ENCODE results near the gene TCF4.
"Not testable (repeated sequence)": the region's sequence is repeated elsewhere in the genome, so short reads cannot be mapped to it uniquely, and the experiment has no call there.

The TCF4 gene

DNA sequence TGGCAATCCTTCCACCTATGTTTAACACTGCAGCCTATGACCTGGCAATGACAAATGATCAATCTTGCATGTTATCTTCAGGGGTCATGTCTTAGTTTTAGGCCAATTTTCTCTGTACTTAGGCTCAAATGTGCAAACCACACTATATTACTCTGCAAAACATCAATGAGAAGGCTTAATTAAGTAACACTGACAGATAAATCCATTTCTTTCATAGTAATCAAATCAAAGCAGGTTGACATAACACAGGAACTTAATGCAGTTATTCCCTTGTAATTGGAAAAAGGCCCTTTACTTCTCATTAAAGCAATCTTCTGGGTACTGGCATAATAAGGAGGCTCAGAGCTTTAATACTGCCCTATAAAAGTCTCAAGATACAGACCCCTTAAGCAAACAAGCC lies 114.4 kb downstream of the TCF4 start:
- Histone ChIP-seq H3K27me3 (replicated peaks in 2 of 5; ENCODE audit: control insufficient read depth in 4 of 5, insufficient read depth in 5 of 5, low read length in 4 of 5) (no peaks in the 10 kb centered on the region), H3K4me3 (ENCODE audit: control insufficient read depth in 1 of 7, extremely low read depth in 1 of 7, insufficient read depth in 4 of 7, low read depth in 2 of 7, low read length in 6 of 7) (no peak overlapping the region), H3K4me1 (ENCODE audit: control extremely low read depth in 1 of 4, control insufficient read depth in 4 of 4, insufficient read depth in 4 of 4, low read length in 3 of 4) (peaks cover 6 to 19% (median 11%) of the 10 kb centered on the region in 4 experiments), H3K36me3 (ENCODE audit: control insufficient read depth in 4 of 4, insufficient read depth in 4 of 4, low read length in 3 of 4) (no peaks in the 10 kb centered on the region), H3K27ac (ENCODE audit: insufficient read depth in 1 of 2, low read depth in 1 of 2, low read length in 2 of 2, poor library complexity in 1 of 2, severe bottlenecking in 2 of 2) (no peak overlapping the region), H3K9me3 (ENCODE audit: control extremely low read depth in 1 of 5, control insufficient read depth in 4 of 5, insufficient read depth in 2 of 5, low read depth in 1 of 5, low read length in 4 of 5) (no peaks in the 10 kb centered on the region)
- DNase-seq = no peak
- ChIA-PET CTCF (no interaction called here), POLR2A (no interaction called here)

DNA sequence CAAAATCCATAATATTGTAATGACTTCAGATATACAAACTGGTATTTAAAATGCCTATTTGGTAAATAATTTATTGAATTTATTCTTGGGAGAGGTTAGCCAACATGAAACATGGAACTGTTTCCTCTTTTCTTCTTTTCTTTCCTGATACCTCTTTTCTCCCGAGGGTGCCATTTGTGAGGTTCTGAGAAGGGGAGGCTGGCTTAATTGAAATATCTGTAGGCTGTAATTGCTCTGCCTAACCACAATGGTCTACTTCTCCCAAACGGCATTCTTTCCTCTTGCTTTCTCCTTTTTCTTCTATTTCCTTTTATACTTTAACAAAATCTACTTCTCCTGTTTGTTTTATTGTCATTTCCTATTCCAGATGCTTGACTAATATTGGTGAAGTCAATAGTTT lies 114.9 kb downstream of the TCF4 start:
- H3K4me3 ChIP-seq (ENCODE audit: control insufficient read depth in 1 of 7, extremely low read depth in 1 of 7, insufficient read depth in 4 of 7, low read depth in 2 of 7, low read length in 6 of 7) = no peak overlapping the region
- WGBS (ENCODE audit: insufficient coverage) = no CpG with 5 or more reads among the region's 2 CpGs
- no peaks in the 10 kb centered on the region for H3K27me3 ChIP-seq (replicated peaks in 2 of 5; ENCODE audit: control insufficient read depth in 4 of 5, insufficient read depth in 5 of 5, low read length in 4 of 5)
- H3K36me3 ChIP-seq (ENCODE audit: control insufficient read depth in 4 of 4, insufficient read depth in 4 of 4, low read length in 3 of 4) = no peaks in the 10 kb centered on the region
- ChIA-PET POLR2A (no interaction called here), CTCF (no interaction called here)
- DNase-seq = no peak
- H3K27ac ChIP-seq (ENCODE audit: insufficient read depth in 1 of 2, low read depth in 1 of 2, low read length in 2 of 2, poor library complexity in 1 of 2, severe bottlenecking in 2 of 2) = no peak overlapping the region
- no peaks in the 10 kb centered on the region for H3K9me3 ChIP-seq (ENCODE audit: control extremely low read depth in 1 of 5, control insufficient read depth in 4 of 5, insufficient read depth in 2 of 5, low read depth in 1 of 5, low read length in 4 of 5)
- peaks cover 6 to 15% (median 9%) of the 10 kb centered on the region in 4 experiments for H3K4me1 ChIP-seq (ENCODE audit: control extremely low read depth in 1 of 4, control insufficient read depth in 4 of 4, insufficient read depth in 4 of 4, low read length in 3 of 4)

DNA sequence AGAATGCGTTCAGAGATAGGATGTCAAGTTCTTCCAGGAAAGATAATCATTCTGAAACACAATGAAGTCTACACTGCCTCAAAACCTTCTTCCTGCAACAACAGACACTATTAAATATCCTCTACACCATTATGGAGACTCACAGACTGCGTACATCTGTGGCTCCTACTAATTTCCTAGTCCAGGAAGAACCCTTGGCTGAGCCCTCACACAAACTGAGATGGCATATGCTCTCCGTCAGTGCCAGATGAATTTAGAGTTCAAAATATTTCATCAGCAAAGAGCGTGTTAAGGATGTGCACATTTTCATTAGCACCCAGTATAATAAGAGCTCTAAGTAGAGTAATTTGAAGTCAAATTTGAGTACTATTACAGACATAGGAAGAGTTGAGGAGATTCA lies 117.2 kb downstream of the TCF4 start:
- Histone ChIP-seq H3K27me3 (replicated peaks in 2 of 5; ENCODE audit: control insufficient read depth in 4 of 5, insufficient read depth in 5 of 5, low read length in 4 of 5) (no peaks in the 10 kb centered on the region), H3K36me3 (ENCODE audit: control insufficient read depth in 4 of 4, insufficient read depth in 4 of 4, low read length in 3 of 4) (no peaks in the 10 kb centered on the region), H3K4me3 (ENCODE audit: control insufficient read depth in 1 of 7, extremely low read depth in 1 of 7, insufficient read depth in 4 of 7, low read depth in 2 of 7, low read length in 6 of 7) (no peak overlapping the region), H3K9me3 (ENCODE audit: control extremely low read depth in 1 of 5, control insufficient read depth in 4 of 5, insufficient read depth in 2 of 5, low read depth in 1 of 5, low read length in 4 of 5) (no peaks in the 10 kb centered on the region), H3K4me1 (ENCODE audit: control extremely low read depth in 1 of 4, control insufficient read depth in 4 of 4, insufficient read depth in 4 of 4, low read length in 3 of 4) (peaks cover 0 to 1% (median 0%) of the 10 kb centered on the region in 4 experiments), H3K27ac (ENCODE audit: insufficient read depth in 1 of 2, low read depth in 1 of 2, low read length in 2 of 2, poor library complexity in 1 of 2, severe bottlenecking in 2 of 2) (no peak overlapping the region)
- no peak for DNase-seq
- WGBS (ENCODE audit: insufficient coverage) = 88% methylated on average over 3 of the region's 4 CpGs
- POLR2A ChIA-PET = no interaction called here
- CTCF ChIA-PET = no interaction called here

DNA sequence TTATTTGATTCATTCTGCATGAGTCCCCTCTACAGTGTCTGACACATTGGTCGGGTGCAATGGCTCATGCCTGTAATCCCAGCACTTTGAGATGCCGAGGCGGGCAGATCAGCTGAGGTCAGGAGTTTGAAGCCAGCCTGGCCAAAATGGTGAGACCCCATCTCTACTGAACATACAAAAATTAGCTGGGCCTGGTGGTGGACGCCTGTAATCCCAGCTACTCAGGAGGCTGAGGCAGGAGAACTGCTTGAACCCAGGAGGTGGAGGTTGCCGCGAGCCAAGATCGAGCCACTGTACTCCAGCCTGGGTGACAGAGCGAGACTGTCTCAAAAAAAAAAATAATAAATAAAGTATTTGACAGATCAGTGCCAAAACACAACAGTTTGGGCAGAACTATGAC lies 118.9 kb downstream of the TCF4 start:
- H3K27me3 ChIP-seq (replicated peaks in 2 of 5; ENCODE audit: control insufficient read depth in 4 of 5, insufficient read depth in 5 of 5, low read length in 4 of 5); POLR2A ChIA-PET; H3K4me3 ChIP-seq (ENCODE audit: control insufficient read depth in 1 of 7, extremely low read depth in 1 of 7, insufficient read depth in 4 of 7, low read depth in 2 of 7, low read length in 6 of 7); H3K27ac ChIP-seq (ENCODE audit: insufficient read depth in 1 of 2, low read depth in 1 of 2, low read length in 2 of 2, poor library complexity in 1 of 2, severe bottlenecking in 2 of 2); H3K36me3 ChIP-seq (ENCODE audit: control insufficient read depth in 4 of 4, insufficient read depth in 4 of 4, low read length in 3 of 4); H3K9me3 ChIP-seq (ENCODE audit: control extremely low read depth in 1 of 5, control insufficient read depth in 4 of 5, insufficient read depth in 2 of 5, low read depth in 1 of 5, low read length in 4 of 5); DNase-seq: not testable (repeated sequence)
- WGBS (ENCODE audit: insufficient coverage) = 100% methylated on average over 1 of the region's 8 CpGs
- CTCF ChIA-PET = interaction anchor here (0.6 to 2.2 kb wide), 3 partner anchors 11 to 20 kb away, joined by 3 to 6 read pairs (median 4); no protein-coding TSS in a partner anchor
- peaks cover 2 to 14% (median 6%) of the 10 kb centered on the region in 4 experiments for H3K4me1 ChIP-seq (ENCODE audit: control extremely low read depth in 1 of 4, control insufficient read depth in 4 of 4, insufficient read depth in 4 of 4, low read length in 3 of 4)

DNA sequence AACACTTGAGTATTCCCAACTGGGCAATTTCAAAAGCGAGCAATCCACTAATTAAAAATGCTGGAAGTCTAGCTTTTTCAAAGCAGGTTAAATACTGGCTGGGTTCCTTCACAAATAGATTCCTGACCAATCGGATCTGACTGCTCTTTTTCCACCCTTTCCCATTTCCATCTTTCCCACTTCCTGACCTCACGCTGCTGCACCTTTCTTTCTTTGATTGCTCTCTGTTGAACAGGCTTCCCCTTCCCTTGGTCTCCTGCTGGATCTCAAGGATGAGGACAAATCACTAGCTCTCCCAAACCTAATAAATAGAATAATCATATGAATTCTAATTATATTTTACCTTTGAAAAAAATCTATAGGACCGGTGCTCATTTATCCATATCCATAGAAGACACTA lies 121.2 kb downstream of the TCF4 start:
- no peaks in the 10 kb centered on the region for H3K9me3 ChIP-seq (ENCODE audit: control extremely low read depth in 1 of 5, control insufficient read depth in 4 of 5, insufficient read depth in 2 of 5, low read depth in 1 of 5, low read length in 4 of 5)
- 100% methylated on average over 2 of the region's 4 CpGs for WGBS (ENCODE audit: insufficient coverage)
- POLR2A ChIA-PET = no interaction called here

DNA sequence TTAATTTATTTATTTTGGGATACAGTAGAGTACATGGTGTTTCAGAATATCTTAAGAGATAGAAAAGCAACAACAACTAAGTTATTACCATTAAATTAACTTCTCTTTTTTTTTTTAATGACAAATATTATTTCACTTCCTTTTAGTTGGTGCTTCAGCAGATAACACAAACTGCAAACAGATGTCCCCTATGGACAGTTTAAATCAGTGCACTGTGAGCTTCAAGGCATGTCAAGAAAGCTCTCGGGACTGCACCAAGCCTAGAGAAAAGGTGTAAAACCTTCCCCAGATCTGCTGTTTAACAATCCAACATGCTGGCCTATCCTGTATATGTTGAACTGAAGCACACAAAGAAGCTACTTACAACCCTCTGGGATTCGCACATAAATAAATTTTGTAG lies 122.7 kb downstream of the TCF4 start:
- peaks cover 2 to 14% (median 6%) of the 10 kb centered on the region in 4 experiments for H3K4me1 ChIP-seq (ENCODE audit: control extremely low read depth in 1 of 4, control insufficient read depth in 4 of 4, insufficient read depth in 4 of 4, low read length in 3 of 4)
- H3K36me3 ChIP-seq (ENCODE audit: control insufficient read depth in 4 of 4, insufficient read depth in 4 of 4, low read length in 3 of 4) = peaks cover 3 to 14% (median 7%) of the 10 kb centered on the region in 4 experiments
- no peaks in the 10 kb centered on the region for H3K27me3 ChIP-seq (replicated peaks in 2 of 5; ENCODE audit: control insufficient read depth in 4 of 5, insufficient read depth in 5 of 5, low read length in 4 of 5)
- H3K9me3 ChIP-seq (ENCODE audit: control extremely low read depth in 1 of 5, control insufficient read depth in 4 of 5, insufficient read depth in 2 of 5, low read depth in 1 of 5, low read length in 4 of 5) = no peaks in the 10 kb centered on the region
- ChIA-PET CTCF (interaction anchor here (1.1 to 1.5 kb wide), 2 partner anchors 32 to 50 kb away, joined by 3 read pairs; no protein-coding TSS in a partner anchor), POLR2A (no interaction called here)
- WGBS (ENCODE audit: insufficient coverage) = 100% methylated on average over 1 of the region's 2 CpGs
- DNase-seq = peak in 2 of 3 donors; percentile 80 to 89
- H3K4me3 ChIP-seq (ENCODE audit: control insufficient read depth in 1 of 7, extremely low read depth in 1 of 7, insufficient read depth in 4 of 7, low read depth in 2 of 7, low read length in 6 of 7) = no peak overlapping the region
- H3K27ac ChIP-seq (ENCODE audit: insufficient read depth in 1 of 2, low read depth in 1 of 2, low read length in 2 of 2, poor library complexity in 1 of 2, severe bottlenecking in 2 of 2) = no peak overlapping the region

More for the DNA sequence above, 121.2 kb downstream of the TCF4 start:
- H3K4me3 ChIP-seq (ENCODE audit: control insufficient read depth in 1 of 7, extremely low read depth in 1 of 7, insufficient read depth in 4 of 7, low read depth in 2 of 7, low read length in 6 of 7) = no peak overlapping the region
- CTCF ChIA-PET = no interaction called here
- no peak overlapping the region for H3K27ac ChIP-seq (ENCODE audit: insufficient read depth in 1 of 2, low read depth in 1 of 2, low read length in 2 of 2, poor library complexity in 1 of 2, severe bottlenecking in 2 of 2)
- peaks cover 0 to 9% (median 4%) of the 10 kb centered on the region in 4 experiments for H3K36me3 ChIP-seq (ENCODE audit: control insufficient read depth in 4 of 4, insufficient read depth in 4 of 4, low read length in 3 of 4)
- H3K4me1 ChIP-seq (ENCODE audit: control extremely low read depth in 1 of 4, control insufficient read depth in 4 of 4, insufficient read depth in 4 of 4, low read length in 3 of 4) = peaks cover 2 to 14% (median 6%) of the 10 kb centered on the region in 4 experiments
- no peaks in the 10 kb centered on the region for H3K27me3 ChIP-seq (replicated peaks in 2 of 5; ENCODE audit: control insufficient read depth in 4 of 5, insufficient read depth in 5 of 5, low read length in 4 of 5)
- DNase-seq = no peak

DNA sequence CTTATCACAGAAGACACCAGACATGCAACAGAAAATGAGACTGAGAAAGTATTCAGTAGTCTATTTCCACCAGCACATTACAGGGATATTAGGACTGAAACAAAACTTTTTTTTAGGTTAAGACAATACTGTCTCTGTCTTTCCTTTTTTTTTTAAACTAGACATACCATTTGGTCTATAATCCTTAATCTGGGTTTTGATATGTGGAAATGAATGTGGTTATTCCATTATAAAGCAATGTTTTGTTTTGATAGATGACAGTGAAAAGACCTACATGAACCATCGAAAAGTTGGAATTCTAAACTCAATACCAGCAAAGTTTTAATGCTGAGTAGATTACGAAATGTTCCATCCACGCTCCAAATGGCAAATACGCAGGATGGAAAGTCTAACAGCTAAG lies 123.4 kb downstream of the TCF4 start:
- Histone ChIP-seq H3K4me3 (ENCODE audit: control insufficient read depth in 1 of 7, extremely low read depth in 1 of 7, insufficient read depth in 4 of 7, low read depth in 2 of 7, low read length in 6 of 7) (no peak overlapping the region), H3K27me3 (replicated peaks in 2 of 5; ENCODE audit: control insufficient read depth in 4 of 5, insufficient read depth in 5 of 5, low read length in 4 of 5) (no peaks in the 10 kb centered on the region), H3K9me3 (ENCODE audit: control extremely low read depth in 1 of 5, control insufficient read depth in 4 of 5, insufficient read depth in 2 of 5, low read depth in 1 of 5, low read length in 4 of 5) (no peaks in the 10 kb centered on the region), H3K4me1 (ENCODE audit: control extremely low read depth in 1 of 4, control insufficient read depth in 4 of 4, insufficient read depth in 4 of 4, low read length in 3 of 4) (peaks cover 2 to 14% (median 6%) of the 10 kb centered on the region in 4 experiments), H3K27ac (ENCODE audit: insufficient read depth in 1 of 2, low read depth in 1 of 2, low read length in 2 of 2, poor library complexity in 1 of 2, severe bottlenecking in 2 of 2) (no peak overlapping the region), H3K36me3 (ENCODE audit: control insufficient read depth in 4 of 4, insufficient read depth in 4 of 4, low read length in 3 of 4) (peaks cover 3 to 19% (median 7%) of the 10 kb centered on the region in 4 experiments)
- 100% methylated on average over 1 of the region's 4 CpGs for WGBS (ENCODE audit: insufficient coverage)
- DNase-seq = no peak
- ChIA-PET CTCF (no interaction called here), POLR2A (no interaction called here)
